ENCODE data around the gene ADRA2A.

DNA sequence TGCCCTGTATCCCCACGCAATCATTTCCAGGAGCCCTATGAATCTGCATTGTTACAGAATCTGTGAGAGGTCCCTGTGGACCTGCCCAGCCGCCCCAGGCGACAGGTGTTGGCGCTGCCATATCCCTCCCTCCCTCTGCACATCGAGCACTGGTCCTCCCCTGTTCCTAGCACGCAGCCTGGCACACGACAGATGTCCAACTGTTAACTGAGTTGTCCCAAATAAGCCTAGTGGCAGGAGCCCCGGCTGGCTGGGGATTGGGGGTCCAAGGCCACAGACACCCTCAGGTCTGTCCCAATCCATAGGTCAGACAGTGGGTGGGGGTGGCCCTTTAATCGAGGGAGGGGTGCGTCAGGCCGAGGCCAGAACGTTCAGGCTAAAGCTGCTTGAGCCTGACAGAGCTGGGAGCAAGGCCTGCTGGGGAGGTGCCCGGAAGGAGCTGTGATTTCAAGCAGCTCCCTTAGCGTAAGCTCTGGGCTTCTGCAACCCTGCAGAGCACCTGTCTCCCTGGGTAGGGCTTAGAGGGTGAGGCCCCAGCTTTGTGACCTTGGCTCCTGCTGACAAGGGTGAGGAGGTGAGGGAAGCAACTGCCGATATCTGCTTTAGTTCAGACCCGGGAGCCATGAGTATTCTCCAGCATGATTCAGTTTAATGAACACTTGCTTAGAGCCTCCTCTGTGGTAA, 40.1 kb downstream of the ADRA2A start:
- TF ChIP-seq POLR2A (IDR thresholded peaks at IDR 0.05) = no peak
- TF ChIP-seq CTCF (IDR thresholded peaks at IDR 0.05) = no peak
